ENCODE data around the gene UNC5CL. TPM values are rescaled to one million over a fixed set of nuclear protein-coding genes. Genes with fewer than 3 reads are reported as not detected.

The UNC5CL gene
- total and polyA plus RNA-seq, 2 donors from 2014 or later: 41.3 to 53.7 TPM

DNA sequence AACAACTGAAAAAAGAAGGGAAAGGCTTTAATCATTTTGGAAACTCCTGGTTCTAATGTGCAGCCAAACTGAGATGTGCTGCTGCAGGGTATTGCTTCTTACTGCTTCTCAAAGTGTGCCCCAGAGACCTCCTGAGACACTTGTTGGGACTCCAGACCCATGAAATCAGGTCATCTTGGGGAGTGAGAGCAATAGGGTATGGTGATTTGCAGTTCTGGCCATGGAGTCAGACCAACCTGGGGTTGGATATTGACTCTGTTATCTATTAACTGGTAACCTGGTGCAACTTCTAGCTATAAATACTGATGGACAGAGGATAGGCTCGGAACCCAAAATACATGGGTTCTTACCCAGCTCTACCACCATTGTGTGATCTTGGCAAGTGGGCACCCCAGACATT, 7.1 kb upstream of the UNC5CL start:
- no peak overlapping the region for H3K27ac ChIP-seq (ENCODE audit: low read depth in 2 of 2, low read length in 2 of 2)
- no peak overlapping the region for H3K9ac ChIP-seq (ENCODE audit: low read length in 3 of 3)
- no peaks in the 10 kb centered on the region for H3K9me3 ChIP-seq (ENCODE audit: control insufficient read depth in 2 of 3, insufficient read depth in 1 of 3, low read length in 3 of 3)
- intact Hi-C loops (cut with DNase I): no loop called here
- FAIRE-seq: no peak
- H3K27me3 ChIP-seq (ENCODE audit: control insufficient read depth, insufficient read depth, low read length): no peaks in the 10 kb centered on the region
- no peak overlapping the region for H3K4me3 ChIP-seq (ENCODE audit: low read length in 3 of 3)
- H3K4me1 ChIP-seq (ENCODE audit: control insufficient read depth in 2 of 3, insufficient read depth in 2 of 3, low read depth in 1 of 3, low read length in 3 of 3): peaks cover 0 to 11% (median 8%) of the 10 kb centered on the region in 3 donors
- TF ChIP-seq, protein P1, sequence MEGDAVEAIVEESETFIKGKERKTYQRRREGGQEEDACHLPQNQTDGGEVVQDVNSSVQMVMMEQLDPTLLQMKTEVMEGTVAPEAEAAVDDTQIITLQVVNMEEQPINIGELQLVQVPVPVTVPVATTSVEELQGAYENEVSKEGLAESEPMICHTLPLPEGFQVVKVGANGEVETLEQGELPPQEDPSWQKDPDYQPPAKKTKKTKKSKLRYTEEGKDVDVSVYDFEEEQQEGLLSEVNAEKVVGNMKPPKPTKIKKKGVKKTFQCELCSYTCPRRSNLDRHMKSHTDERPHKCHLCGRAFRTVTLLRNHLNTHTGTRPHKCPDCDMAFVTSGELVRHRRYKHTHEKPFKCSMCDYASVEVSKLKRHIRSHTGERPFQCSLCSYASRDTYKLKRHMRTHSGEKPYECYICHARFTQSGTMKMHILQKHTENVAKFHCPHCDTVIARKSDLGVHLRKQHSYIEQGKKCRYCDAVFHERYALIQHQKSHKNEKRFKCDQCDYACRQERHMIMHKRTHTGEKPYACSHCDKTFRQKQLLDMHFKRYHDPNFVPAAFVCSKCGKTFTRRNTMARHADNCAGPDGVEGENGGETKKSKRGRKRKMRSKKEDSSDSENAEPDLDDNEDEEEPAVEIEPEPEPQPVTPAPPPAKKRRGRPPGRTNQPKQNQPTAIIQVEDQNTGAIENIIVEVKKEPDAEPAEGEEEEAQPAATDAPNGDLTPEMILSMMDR (IDR thresholded peaks at IDR 0.05; ENCODE audit: borderline replicate concordance, extremely low read depth, insufficient read depth): no peak
- no peaks in the 10 kb centered on the region for H3K36me3 ChIP-seq (ENCODE audit: control insufficient read depth in 2 of 3, insufficient read depth in 3 of 3, low read length in 3 of 3)
- no peak for DNase-seq

DNA sequence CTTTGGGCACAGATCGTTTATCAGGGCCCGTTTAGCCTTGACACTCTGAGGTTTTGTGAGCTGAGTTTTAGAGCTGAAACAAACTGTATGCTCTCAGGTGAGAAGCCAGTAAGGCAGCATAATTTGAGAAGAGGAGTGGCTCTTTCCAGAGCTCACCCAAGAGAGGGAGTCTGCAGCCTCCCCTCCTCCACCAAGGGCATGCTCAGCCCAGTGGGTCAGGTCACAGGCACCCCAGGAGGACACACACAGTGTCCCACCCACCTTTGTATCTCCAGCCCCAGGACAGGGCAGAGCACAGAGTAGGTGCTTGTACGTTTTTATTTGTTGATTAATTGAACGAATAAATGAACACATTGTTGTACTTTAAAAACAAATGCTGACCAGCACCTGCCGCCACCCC, 6.6 kb upstream of the UNC5CL start:
- Histone ChIP-seq H3K9ac (ENCODE audit: low read length in 3 of 3) (no peak overlapping the region), H3K4me1 (ENCODE audit: control insufficient read depth in 2 of 3, insufficient read depth in 2 of 3, low read depth in 1 of 3, low read length in 3 of 3) (peaks cover 0 to 14% (median 8%) of the 10 kb centered on the region in 3 donors), H3K9me3 (ENCODE audit: control insufficient read depth in 2 of 3, insufficient read depth in 1 of 3, low read length in 3 of 3) (no peaks in the 10 kb centered on the region), H3K27ac (ENCODE audit: low read depth in 2 of 2, low read length in 2 of 2) (no peak overlapping the region), H3K36me3 (ENCODE audit: control insufficient read depth in 2 of 3, insufficient read depth in 3 of 3, low read length in 3 of 3) (no peaks in the 10 kb centered on the region), H3K4me3 (ENCODE audit: low read length in 3 of 3) (no peak overlapping the region), H3K27me3 (ENCODE audit: control insufficient read depth, insufficient read depth, low read length) (no peaks in the 10 kb centered on the region)
- DNase-seq (no peak), FAIRE-seq (no peak)
- intact Hi-C loops (cut with DNase I): no loop called here
- TF ChIP-seq, protein P1 (IDR thresholded peaks at IDR 0.05; ENCODE audit: borderline replicate concordance, extremely low read depth, insufficient read depth): no peak

DNA sequence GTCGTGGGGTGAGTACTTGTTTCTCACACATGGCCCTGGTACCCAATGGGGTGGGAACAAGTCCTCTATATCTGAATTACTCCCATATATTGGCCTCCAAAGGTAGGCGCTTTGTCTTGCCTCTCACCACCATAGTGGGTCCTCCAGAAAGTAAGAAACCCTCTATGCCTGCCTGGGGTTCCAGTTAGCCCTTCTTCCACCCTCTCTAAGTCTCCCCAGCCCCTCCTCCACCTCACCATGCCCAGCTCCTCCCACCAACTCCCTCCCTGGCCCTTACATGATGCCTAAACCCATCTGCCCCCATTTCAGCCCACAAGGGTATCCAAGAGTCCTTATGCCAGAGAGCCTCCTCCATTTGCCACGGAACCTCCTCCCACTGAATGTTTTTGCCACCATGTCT, 4.1 kb upstream of the UNC5CL start:
- intact Hi-C loops (cut with DNase I): no loop called here

More for the DNA sequence above, 4.1 kb upstream of the UNC5CL start:
- Histone ChIP-seq H3K4me3 (ENCODE audit: low read length in 3 of 3) (no peak overlapping the region), H3K27ac (ENCODE audit: low read depth in 2 of 2, low read length in 2 of 2) (no peak overlapping the region), H3K27me3 (ENCODE audit: control insufficient read depth, insufficient read depth, low read length) (no peaks in the 10 kb centered on the region), H3K36me3 (ENCODE audit: control insufficient read depth in 2 of 3, insufficient read depth in 3 of 3, low read length in 3 of 3) (no peaks in the 10 kb centered on the region), H3K4me1 (ENCODE audit: control insufficient read depth in 2 of 3, insufficient read depth in 2 of 3, low read depth in 1 of 3, low read length in 3 of 3) (peaks cover 0 to 23% (median 12%) of the 10 kb centered on the region in 3 donors), H3K9ac (ENCODE audit: low read length in 3 of 3) (no peak overlapping the region), H3K9me3 (ENCODE audit: control insufficient read depth in 2 of 3, insufficient read depth in 1 of 3, low read length in 3 of 3) (no peaks in the 10 kb centered on the region)
- TF ChIP-seq, protein P1 (IDR thresholded peaks at IDR 0.05; ENCODE audit: borderline replicate concordance, extremely low read depth, insufficient read depth): no peak
- FAIRE-seq (no peak), DNase-seq (no peak)

Measured in kidney (tissue), 14 donors.